Measurements from ENCODE around the gene LZTS3.
"Not testable (repeated sequence)": the region's sequence is repeated elsewhere in the genome, so short reads cannot be mapped to it uniquely, and the experiment has no call there.

The LZTS3 gene

DNA sequence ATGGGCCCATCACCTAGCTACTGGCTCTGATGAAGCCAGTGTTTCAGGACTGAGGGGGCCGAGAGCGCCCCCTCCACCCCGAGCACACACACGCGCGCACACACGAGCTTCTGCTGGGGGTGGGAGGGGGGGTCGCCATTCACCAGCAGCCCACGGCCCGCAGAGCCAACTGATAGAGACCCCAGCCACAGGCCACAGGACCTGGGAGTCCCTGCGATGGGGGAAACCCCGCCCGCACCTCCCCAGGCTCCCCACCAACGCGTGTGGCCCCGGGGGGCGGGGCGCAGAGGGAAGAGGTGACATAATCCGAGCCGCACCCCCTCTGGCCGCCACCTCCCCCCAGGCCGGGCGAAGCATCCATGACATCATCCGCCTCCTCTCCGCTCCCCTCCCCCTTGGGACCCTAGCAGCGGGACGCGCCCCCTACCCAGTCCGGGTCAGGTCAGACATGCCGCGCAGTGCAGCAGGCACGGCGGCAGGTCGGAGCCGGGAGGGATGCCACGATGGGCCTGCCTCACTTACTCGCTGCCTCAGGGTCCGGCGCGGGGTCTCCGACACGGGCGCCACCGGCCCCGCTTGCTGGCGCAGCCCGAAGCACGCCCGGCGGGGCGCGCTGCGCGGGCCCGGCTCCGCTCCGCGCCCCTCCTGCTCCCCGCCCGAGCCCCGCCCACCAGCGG, at the start of gene LZTS3:
TSS of gene LZTS3 (minus strand) at position 617 of the 677 bp plus-strand sequence. CDS start 6,386 bp downstream, outside the sequence.
- no peak for DNase-seq (ENCODE audit: low read depth)

- DNase-seq (ENCODE audit: low read depth): no peak
Measured at GRCh38 chr20:3221398-3222226, 48.3 kb upstream of the LZTS3 start.

GRCh38 chr20:3218307-3218988, 45.1 kb upstream of the LZTS3 start:
- no peak for DNase-seq (ENCODE audit: low read depth)

DNA sequence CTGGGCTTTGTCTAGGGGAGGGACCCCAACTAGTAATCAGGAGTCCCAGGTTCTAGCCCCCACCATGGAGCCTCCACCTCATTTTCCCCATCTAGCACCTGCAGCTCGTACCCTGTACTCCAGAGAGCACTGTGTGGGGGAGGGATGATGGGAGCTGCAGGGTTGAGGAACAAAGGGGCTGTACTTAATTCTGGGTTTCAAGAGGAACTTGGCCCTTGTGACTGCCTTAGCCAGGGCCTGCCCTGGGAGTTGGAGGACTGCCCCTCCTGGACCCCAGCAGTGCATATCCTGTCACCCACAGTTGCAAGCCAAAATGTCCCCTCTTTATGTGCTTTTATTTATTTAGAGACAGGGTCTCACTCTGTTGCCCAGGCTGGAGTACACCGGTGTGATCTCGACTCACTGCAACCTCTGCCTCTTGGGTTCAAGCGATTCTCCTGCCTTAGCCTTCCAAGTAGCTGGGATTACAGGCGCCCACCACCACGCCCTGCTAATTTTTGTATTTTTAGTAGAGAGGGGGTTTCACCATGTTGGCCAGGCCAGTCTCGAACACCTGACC, 42.1 kb upstream of the LZTS3 start:
- not testable (repeated sequence) for DNase-seq (ENCODE audit: low read depth)

GRCh38 chr20:3213226-3213625, 39.9 kb upstream of the LZTS3 start:
- DNase-seq (ENCODE audit: low read depth): no peak

- no peak for DNase-seq (ENCODE audit: low read depth)
Measured at GRCh38 chr20:3210346-3210745, 37.0 kb upstream of the LZTS3 start.

DNA sequence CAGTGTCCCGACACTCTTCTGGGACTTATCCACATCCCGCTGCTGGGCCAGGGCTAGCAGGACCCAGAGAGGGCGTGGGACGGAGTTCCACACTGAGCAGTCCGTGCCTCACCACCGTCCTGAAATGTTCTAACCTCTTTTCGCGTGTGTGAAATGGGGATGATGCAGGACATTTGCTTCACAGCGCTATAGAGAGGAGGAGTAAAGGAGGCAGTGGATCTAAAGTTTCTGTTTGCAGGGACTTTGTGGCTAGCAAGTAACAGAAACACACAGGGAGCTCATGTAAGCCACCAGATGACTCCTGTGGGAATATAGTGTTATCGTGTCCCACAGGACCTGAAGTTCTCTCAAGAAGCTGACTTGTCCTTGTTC, 36.6 kb upstream of the LZTS3 start:
- no peak for DNase-seq (ENCODE audit: low read depth)

- DNase-seq (ENCODE audit: low read depth): no peak
Measured at GRCh38 chr20:3209257-3209945, 36.1 kb upstream of the LZTS3 start, which contains the start of gene ITPA. TSS of gene ITPA (plus strand) at chr20:3209498. CDS start at chr20:3209552, 54 bp downstream.

DNA sequence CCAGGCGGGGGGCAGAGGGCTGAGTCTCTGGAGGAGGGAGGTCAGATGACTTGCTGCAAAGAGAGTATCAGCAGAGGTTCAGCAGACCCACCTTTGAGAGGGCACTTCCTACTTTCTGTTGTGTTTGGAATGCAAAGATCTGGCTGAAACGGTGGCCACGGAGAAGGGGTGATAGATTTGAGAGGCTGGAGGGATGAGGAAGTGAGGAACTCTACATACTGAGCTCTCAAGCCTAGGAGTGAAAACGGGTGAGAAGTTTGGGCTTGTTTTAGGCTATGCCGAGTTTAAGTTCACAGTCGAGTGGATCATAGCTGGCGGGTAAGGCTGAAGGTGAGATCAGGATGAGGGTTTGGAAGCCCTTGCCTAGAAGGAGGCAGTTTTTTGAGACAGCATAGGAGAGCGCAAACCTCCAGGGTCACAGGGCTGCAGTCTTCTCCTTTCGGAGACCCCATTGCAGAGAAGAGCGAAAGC, 35.5 kb upstream of the LZTS3 start:
- no peak for DNase-seq (ENCODE audit: low read depth)

DNA sequence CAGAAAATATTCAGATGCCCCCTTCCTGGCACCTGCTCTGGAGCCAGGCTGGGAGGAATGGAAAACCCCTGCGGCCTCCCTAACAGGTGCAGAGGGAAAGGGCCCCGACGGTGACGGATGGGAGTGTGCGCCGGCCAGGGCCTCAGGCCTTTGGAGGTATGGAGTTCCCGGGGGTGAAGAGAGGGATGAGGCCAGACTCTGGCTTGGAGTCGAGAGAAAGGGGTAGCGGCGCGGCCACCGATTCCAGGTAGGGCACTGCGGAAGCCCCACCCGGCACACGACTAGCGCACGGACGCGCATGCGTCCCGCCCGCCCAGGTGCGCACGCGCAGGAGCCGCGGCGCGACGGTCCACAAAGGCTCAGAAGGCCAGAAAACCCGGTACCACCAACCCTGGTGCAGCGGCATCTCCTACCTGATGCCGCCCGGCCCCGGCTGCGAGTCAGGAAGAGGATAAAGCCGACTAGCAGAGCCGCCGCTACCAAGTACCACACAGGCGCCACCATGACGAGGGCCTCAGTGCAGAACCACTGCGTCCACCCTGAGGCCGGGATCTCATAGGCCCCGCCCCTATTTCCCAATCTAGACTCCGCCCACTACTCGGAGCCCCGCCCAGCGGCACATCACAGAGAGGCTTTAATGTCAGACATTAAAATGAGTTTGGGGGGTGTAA, 30.9 kb upstream of the LZTS3 start, which contains the start of gene DDRGK1:
TSS of gene DDRGK1 (minus strand) at position 559 of the 671 bp plus-strand sequence. CDS start at position 504, 55 bp downstream.
- peak; percentile 54 for DNase-seq (ENCODE audit: low read depth)

- DNase-seq (ENCODE audit: low read depth): no peak
Measured at GRCh38 chr20:3203315-3204123, 30.2 kb upstream of the LZTS3 start.

- DNase-seq (ENCODE audit: low read depth): no peak
Measured at GRCh38 chr20:3202965-3203314, 29.6 kb upstream of the LZTS3 start.

DNA sequence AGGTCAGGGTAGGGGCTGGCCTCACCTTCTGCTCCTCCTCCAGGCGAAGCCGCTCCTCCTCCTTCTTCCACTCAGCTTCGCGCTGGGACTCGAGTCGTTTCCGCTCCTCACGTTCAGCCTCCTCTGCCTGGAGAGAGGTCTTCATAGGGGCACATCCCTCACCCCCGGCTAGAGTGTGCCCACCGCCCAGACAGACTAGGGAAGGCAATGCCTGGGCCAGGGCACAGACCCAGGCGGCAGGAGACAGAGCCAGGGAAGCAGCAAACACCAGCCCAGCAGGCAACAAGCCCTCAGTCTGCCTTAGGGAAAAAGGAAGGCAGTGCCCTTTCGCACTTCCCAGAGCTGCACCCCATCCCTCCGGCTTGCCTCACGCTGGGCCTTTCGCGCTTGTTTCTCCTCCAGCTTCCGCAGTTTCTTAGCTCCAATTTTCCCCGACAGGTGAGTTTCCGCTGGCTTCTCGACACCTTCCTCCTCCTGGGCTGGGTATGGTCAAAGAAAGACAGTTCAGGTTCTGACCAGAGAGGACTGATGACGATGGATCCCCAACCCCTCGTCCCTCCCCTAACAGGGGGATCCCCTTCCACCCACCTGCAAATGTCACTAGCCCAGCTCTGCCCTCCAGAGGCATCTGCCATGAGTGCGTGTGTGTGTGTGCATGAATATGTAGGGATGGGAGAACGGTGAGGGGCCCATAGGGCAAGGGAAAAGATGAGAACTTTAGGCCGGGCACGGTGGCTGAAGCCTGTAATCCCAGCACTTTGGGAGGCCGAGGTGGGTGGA, 26.8 kb upstream of the LZTS3 start:
- DNase-seq (ENCODE audit: low read depth): no peak

DNA sequence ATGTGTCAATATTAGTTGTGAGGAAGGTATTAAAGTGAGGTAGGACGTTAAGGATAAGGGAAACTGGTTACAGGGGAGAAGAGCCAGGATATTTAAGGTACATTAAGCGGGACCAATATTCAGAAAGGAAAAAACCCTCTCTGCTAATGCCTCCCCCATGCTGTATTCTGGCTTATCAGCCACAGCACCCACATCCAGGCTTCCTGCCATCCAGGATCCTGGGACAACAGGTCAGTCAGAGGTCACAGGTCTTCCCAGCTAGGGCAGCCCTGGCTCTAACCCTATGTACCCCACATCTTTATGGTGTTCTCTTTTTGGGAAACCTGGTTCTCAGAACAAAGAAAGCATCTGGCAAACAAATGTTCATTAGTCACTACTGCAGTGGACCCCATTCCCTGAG, 25.9 kb upstream of the LZTS3 start:
- DNase-seq (ENCODE audit: low read depth): no peak

- no peak for DNase-seq (ENCODE audit: low read depth)
Measured at GRCh38 chr20:3195590-3196237, 22.4 kb upstream of the LZTS3 start.

DNA sequence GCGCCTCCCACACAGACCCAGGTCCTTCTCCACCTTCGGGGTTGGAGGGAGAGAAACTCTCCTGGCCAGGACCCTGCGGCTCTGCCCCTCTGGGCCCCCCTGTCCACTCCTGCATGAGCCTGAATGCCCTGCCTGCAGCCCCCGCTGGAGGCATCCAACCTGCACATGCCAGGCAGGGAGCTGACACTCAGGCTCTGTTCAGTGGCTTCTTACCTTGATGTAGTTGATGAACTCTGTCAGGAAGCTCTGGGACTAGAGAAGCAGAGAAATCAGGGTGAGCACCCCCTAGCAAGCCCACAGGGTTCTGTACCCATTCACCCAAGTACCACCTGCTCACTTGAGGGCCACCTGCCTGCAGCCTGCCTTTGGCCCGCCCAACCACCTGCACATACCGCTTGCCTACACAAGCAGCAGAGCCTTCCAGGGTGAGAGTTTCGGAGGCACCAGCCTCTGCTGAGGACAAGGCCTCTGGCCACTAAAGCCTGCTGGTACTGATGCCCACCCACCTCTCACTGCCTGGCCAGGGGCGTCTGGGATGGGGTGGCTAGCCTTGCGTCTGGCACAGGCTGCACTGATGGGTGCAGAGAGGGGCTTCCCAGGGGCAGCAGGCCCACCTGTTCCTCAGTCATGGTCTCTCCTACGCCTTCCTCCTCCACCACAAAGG, 21.4 kb upstream of the LZTS3 start:
- no peak for DNase-seq (ENCODE audit: low read depth)

- DNase-seq (ENCODE audit: low read depth): no peak
Measured at GRCh38 chr20:3193806-3194616, 20.7 kb upstream of the LZTS3 start.
